Measurements from ENCODE around the gene BPGM. TPM values are rescaled to one million over a fixed set of nuclear protein-coding genes. Genes with fewer than 3 reads are reported as not detected.

Gene BPGM
- 10 to 100 TPM; 11.9 to 15.5 (median 12.6) TPM for total RNA-seq

DNA sequence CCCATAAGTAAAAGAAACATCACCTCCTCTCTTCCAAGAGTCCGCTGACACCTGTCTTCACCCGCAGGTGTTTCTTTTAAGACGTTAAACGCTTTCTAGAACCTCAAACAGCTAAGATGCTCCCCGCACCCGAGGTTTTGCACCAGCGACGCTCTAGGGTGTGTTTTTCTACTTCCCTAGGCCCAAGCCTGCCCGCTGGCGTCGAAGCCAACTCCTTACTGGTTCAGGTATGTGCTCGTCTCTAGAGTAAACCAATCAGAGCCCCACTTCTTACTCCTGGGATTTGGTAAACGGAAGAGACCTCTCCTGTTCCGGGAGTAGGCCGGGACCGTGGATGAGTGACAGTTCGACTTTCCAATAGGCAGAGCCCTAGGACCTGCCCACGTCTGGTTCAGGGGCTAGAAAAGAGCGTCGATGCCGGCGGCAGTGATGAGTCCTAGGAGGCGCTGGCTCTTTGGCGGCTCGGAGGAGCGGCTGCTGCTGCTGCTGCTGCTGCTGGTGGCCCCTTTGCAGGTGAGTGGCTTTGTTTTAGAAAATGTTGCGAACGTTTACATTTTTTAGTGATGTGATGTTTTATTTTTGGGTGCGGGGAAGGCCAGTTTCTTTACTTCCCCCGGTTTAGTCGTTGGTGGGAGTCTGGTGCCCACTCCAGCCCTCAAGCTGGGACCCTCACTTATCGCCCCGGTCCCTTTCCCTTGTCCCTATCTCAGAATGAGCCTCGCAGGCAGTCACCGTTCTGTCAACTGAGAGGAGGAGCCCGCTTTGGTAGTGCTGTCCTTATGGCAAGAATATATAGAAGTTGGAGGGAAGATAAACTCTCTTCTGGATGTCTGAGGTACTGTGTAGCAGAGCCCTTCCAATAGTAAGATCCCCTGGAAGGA lies at the start of gene BPGM:
Gene BPGM, plus strand, starts transcription at position 429 of the 881 bp plus-strand sequence. CDS start 14,655 bp downstream, outside the sequence.
- WGBS, 2 donors = 0% methylated on average over 36 of the region's 36 CpGs
- intact Hi-C loops (cut with DNase I; ENCODE audit: low total_unique reads) = no loop called here
- DNase-seq (ENCODE audit: low spot score in 2 of 2) = peak; percentile 99
- H3K4me3 ChIP-seq (ENCODE audit: low read depth, poor library complexity, severe bottlenecking) = peak within 1 kb of the TSS; percentile 71
- TF ChIP-seq POLR2A (IDR thresholded peaks at IDR 0.05) = peak in 1 of 2 donors; percentile 51
- TF ChIP-seq, protein P1, sequence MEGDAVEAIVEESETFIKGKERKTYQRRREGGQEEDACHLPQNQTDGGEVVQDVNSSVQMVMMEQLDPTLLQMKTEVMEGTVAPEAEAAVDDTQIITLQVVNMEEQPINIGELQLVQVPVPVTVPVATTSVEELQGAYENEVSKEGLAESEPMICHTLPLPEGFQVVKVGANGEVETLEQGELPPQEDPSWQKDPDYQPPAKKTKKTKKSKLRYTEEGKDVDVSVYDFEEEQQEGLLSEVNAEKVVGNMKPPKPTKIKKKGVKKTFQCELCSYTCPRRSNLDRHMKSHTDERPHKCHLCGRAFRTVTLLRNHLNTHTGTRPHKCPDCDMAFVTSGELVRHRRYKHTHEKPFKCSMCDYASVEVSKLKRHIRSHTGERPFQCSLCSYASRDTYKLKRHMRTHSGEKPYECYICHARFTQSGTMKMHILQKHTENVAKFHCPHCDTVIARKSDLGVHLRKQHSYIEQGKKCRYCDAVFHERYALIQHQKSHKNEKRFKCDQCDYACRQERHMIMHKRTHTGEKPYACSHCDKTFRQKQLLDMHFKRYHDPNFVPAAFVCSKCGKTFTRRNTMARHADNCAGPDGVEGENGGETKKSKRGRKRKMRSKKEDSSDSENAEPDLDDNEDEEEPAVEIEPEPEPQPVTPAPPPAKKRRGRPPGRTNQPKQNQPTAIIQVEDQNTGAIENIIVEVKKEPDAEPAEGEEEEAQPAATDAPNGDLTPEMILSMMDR (IDR thresholded peaks at IDR 0.05) = no peak

DNA sequence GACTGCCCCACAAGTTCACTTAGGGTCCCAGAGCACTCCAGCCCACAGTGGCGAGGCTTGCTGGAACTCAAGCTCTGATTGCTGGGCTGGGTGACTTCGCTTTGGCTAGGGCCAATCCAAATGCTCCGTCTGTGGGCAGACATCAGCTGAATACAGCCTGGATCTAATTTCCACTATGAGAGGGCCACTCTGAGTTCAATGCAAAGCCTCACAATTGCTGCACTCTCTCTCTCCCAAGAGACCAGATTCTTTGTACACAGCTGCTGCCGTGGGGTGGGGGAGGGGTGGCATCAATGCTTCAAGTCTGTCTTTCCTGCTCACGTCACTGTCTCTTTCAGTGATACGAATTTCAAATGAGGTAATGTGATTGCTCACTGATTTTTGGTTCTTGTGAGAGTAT lies 47.3 kb upstream of the BPGM start:
- intact Hi-C loops (cut with DNase I; ENCODE audit: low total_unique reads) = no loop called here
- 73 to 77% methylated on average over 6 of the region's 6 CpGs for WGBS, 2 donors
- DNase-seq (ENCODE audit: low spot score in 2 of 2) = no peak
- no peak overlapping the region for H3K4me3 ChIP-seq (ENCODE audit: low read depth, poor library complexity, severe bottlenecking)
- TF ChIP-seq, protein P1 (IDR thresholded peaks at IDR 0.05) = no peak
- TF ChIP-seq POLR2A (IDR thresholded peaks at IDR 0.05) = no peak

DNA sequence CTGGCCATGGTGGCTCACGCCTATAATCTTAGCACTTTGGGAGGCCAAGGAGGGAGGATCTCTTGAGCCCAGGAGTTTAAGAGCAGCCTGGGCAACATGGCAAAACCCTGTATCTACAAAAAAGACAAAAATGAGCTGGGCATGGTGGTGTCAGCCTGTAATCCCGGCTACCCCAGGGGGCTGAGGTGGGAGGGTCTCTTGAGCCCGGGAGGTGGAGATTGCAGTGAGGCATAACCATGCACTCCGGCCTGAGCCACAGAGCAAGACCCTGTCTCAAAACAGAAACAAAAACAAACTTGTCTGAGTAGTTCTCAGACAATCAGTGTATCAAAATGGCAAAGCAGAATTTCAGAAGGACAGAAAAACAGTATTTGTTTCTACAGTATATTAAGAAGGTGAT lies 45.2 kb upstream of the BPGM start:
- 67 to 71% methylated on average over 4 of the region's 4 CpGs for WGBS, 2 donors
- intact Hi-C loops (cut with DNase I; ENCODE audit: low total_unique reads) = no loop called here
- no peak for DNase-seq (ENCODE audit: low spot score in 2 of 2)
- TF ChIP-seq, protein P1 (IDR thresholded peaks at IDR 0.05) = no peak
- TF ChIP-seq POLR2A (IDR thresholded peaks at IDR 0.05) = no peak
- H3K4me3 ChIP-seq (ENCODE audit: low read depth, poor library complexity, severe bottlenecking) = no peak overlapping the region

DNA sequence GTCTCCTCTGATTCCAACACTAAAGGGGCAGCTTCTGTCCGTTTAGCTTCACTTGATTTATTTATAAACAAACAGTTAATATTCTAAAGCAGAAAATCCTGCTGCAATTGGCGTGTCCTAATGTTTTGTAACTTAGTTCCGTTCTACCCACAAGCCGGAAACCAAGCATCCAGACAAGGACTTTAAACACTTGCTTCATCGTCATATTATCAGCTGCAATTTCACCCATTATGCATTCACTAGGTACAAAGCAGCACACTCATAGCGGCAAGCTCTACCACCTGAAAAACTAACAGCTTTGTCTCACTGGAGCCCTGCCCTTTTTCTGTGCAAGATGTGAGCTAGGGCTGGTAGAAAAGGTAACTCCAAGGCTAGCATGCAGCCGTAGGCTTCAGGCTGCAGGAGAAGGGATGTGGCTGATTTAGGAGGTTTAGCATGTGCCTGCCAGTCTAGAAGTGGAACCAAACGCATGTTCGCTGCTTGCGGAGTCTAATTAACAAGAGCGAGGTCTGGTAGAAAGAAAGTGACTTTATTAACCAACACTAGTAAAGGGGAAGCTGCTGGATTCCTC lies 43.7 kb upstream of the BPGM start:
- DNase-seq (ENCODE audit: low spot score in 2 of 2) = no peak
- TF ChIP-seq POLR2A (IDR thresholded peaks at IDR 0.05) = no peak
- TF ChIP-seq, protein P1 (IDR thresholded peaks at IDR 0.05) = no peak
- intact Hi-C loops (cut with DNase I; ENCODE audit: low total_unique reads) = no loop called here
- H3K4me3 ChIP-seq (ENCODE audit: low read depth, poor library complexity, severe bottlenecking) = no peak overlapping the region
- WGBS, 2 donors = 21 to 28% methylated on average over 11 of the region's 11 CpGs

DNA sequence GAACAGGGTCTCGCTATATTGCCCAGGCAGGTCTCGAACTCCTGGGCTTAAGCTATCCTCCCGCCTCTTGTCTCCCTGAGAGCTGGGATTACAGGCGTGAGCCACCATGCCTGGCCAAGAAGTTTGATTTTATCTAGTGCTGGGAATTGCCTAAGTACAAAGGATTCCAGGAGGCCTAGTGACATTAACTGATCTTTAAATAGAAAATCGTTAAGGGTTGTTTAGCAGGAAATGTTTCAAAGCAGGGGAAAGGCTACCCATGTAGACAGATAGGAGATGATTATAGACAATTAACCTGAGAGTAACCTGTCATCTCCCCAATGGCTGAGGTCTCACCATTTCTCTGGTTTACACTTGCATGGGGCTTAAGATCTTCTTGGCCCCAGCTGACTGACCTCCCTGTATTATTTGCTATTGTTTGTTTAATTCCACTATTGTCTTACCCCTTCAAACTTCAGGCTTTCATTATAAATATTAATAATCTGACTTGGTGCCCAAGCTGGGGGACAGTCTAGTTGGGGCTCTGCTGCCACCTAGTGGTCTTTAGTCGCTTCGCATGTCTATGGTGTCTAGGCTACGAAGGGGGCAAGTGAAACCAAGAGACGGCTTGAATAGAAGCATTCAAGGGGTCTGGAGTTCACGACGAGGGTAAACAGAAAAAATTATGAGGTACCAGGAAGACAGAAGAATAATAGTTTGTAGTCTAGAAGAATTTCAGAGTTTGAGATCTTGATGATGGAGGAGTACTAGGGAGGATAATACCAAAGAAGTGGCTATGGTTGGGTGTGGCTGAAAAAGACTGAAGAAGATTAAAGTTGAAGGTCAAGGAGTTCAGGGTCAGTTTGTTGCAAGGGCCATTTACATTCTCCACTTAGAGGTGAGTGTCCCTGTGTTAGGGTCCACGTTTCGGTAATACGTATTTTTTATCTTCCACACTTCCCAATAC lies 40.4 kb upstream of the BPGM start:
- intact Hi-C loops (cut with DNase I; ENCODE audit: low total_unique reads) = loop anchor here (5.0 kb wide), 2 partner anchors 84 to 174 kb away; no protein-coding TSS in a partner anchor
- 32 to 33% methylated on average over 14 of the region's 14 CpGs for WGBS, 2 donors
- no peak for TF ChIP-seq POLR2A (IDR thresholded peaks at IDR 0.05)
- TF ChIP-seq, protein P1 (IDR thresholded peaks at IDR 0.05) = peak in 1 of 3 donors; percentile 47
- peak; percentile 58 to 90 for DNase-seq (ENCODE audit: low spot score in 2 of 2)
- H3K4me3 ChIP-seq (ENCODE audit: low read depth, poor library complexity, severe bottlenecking) = no peak overlapping the region

All from lower leg skin (tissue), 4 donors.